DOHH2 (cell line): ENCODE measurements around the gene EPYC.

Experiments
- CTCF ChIP-seq: fragments of 200-600 bp; sonication (generic); IDR thresholded peaks from one replicate; pipeline ENCODE4 v1.5.1; 2014; ENCODE audit warnings: antibody characterized with exemption, mild to moderate bottlenecking, low read depth, low read length; ENCODE audit not compliant: poor library complexity, severe bottlenecking
- EZH2phosphoT487 ChIP-seq: fragments of 200-600 bp; sonication (generic); IDR thresholded peaks from 2 replicates; pipeline ENCODE4 v1.6.1; 2017; ENCODE audit warnings: borderline replicate concordance, mild to moderate bottlenecking, antibody characterized with exemption, low read length, moderate library complexity, mixed read lengths

GRCh38 chr12:90979951-90980350 lies 24.8 kb downstream of the EPYC start:
- TF ChIP-seq CTCF (no peak), EZH2phosphoT487 (no peak)
